Brain microvascular endothelial cell (primary cell): ENCODE data around the gene STRA8.

Experiments used
- DNase-seq: peaks from one replicate; pipeline ENCODE4 v3.0.0-alpha.2; 2020
- H3K27ac ChIP-seq: fragments of 250-450 bp; sonication (Bioruptor Pico); 2 replicates; pipeline ENCODE4 v1.5.1; 2020; ENCODE audit warnings: mild to moderate bottlenecking, moderate library complexity
- H3K27me3 ChIP-seq: fragments of 250-450 bp; sonication (Bioruptor Pico); replicated peaks from 2 replicates; pipeline ENCODE4 v1.5.1; 2020; ENCODE audit warnings: mild to moderate bottlenecking
- H3K36me3 ChIP-seq: fragments of 250-450 bp; sonication (Bioruptor Pico); replicated peaks from 2 replicates; pipeline ENCODE4 v1.5.1; 2020; ENCODE audit warnings: mild to moderate bottlenecking
- H3K4me3 ChIP-seq: 2 replicates; pipeline ENCODE4 v1.5.1; 2011; ENCODE audit warnings: low read depth, mild to moderate bottlenecking, control low read depth, low read length, moderate library complexity
- in situ Hi-C: cut with HindIII; loops from 2 replicates; pipeline ENCODE4 v1.10.0; 2017; ENCODE audit warnings: low sequenced_read_pairs, low pct_ligation_motif_present
- TF ChIP-seq, protein P1 (sequence below): IDR thresholded peaks from 2 replicates; pipeline ENCODE4 v1.5.1; 2011; ENCODE audit warnings: low read depth, mild to moderate bottlenecking, moderate library complexity, low read length, control low read depth, inconsistent platforms; ENCODE audit errors: missing control alignments

Gene STRA8

DNA sequence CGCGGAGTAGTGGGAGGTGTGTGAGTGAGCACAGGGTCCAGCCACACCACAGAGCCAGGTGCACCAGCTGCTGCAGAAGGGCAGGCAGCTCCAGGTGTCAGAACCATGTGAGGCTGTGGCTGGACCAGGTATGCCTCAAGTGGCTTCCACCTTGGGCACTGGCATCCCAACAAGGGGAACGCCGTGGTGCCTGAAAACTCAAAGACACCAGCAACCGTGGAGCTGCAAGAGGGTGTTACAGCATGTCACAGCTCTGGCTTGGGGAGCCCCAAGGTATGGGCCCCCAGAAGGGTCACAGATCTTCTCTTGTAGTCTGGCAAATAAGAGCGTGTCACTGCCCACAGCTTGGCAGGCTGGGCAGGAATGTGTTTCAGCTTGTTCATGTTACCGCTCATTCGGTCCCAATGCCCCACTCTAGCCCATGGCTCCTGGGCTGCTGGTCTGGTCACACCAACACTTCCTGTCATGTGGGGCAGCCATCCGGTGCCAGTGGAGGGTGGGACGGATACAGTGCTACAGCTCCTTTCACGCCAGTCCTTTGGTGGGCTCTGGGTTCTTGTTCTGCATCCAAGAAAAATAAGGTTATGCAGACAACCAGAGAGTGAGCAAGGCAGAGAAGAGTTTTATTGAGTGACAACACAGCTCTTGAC, 29.8 kb downstream of the STRA8 start:
- Histone ChIP-seq H3K27ac (no peak overlapping the region), H3K36me3 (no peaks in the 10 kb centered on the region), H3K27me3 (no peaks in the 10 kb centered on the region), H3K4me3 (no peak overlapping the region)
- TF ChIP-seq, protein P1, sequence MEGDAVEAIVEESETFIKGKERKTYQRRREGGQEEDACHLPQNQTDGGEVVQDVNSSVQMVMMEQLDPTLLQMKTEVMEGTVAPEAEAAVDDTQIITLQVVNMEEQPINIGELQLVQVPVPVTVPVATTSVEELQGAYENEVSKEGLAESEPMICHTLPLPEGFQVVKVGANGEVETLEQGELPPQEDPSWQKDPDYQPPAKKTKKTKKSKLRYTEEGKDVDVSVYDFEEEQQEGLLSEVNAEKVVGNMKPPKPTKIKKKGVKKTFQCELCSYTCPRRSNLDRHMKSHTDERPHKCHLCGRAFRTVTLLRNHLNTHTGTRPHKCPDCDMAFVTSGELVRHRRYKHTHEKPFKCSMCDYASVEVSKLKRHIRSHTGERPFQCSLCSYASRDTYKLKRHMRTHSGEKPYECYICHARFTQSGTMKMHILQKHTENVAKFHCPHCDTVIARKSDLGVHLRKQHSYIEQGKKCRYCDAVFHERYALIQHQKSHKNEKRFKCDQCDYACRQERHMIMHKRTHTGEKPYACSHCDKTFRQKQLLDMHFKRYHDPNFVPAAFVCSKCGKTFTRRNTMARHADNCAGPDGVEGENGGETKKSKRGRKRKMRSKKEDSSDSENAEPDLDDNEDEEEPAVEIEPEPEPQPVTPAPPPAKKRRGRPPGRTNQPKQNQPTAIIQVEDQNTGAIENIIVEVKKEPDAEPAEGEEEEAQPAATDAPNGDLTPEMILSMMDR: no peak
- DNase-seq: no peak
- in situ Hi-C loops: no loop called here

DNA sequence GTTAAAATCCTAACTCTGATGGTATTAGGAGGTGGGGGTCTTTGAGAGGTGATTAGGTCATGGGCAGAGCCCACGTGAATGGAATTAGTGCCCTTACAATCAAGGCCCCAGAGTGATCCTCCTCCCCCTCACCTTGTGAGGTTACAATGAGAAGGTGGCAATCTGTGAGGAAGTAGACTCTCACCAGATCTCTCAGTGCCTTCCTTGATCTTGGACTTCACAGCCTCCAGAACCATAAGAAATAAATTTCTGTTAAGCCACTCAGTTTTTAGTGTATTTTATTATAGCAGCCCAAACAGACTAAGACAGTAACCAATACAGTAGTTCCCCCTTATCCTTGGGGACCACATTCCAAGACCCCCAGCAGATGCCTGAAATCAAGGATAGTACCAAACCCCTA, 32.0 kb downstream of the STRA8 start:
- no peak overlapping the region for H3K27ac ChIP-seq
- in situ Hi-C loops: no loop called here
- H3K27me3 ChIP-seq: no peaks in the 10 kb centered on the region

DNA sequence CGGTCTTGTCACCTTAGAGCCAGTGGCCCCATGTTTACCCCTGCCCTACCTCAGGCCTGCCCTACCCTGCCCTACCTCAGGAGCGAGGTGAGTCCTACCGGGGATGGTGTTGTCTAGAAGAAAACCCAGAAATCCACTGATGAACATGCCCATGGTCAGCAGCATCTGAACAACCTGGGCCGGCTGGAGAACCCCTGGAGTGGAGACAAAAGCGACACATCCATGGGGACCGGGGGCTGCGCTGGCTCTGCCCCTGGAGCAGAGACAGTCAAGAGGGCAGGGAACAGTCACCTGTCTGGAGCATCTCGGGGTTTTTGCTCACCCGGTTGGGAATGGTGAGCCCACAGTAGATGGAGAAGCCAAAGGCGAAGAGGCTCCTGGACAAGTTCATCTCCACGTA, 36.3 kb downstream of the STRA8 start:
- in situ Hi-C loops: no loop called here
- no peak overlapping the region for H3K4me3 ChIP-seq
- TF ChIP-seq, protein P1: no peak
- no peaks in the 10 kb centered on the region for H3K27me3 ChIP-seq
- DNase-seq: no peak
- H3K27ac ChIP-seq: no peak overlapping the region
- H3K36me3 ChIP-seq: no peaks in the 10 kb centered on the region

More for the DNA sequence above, 32.0 kb downstream of the STRA8 start:
- TF ChIP-seq, protein P1: no peak
- no peak for DNase-seq
- no peaks in the 10 kb centered on the region for H3K36me3 ChIP-seq
- no peak overlapping the region for H3K4me3 ChIP-seq

DNA sequence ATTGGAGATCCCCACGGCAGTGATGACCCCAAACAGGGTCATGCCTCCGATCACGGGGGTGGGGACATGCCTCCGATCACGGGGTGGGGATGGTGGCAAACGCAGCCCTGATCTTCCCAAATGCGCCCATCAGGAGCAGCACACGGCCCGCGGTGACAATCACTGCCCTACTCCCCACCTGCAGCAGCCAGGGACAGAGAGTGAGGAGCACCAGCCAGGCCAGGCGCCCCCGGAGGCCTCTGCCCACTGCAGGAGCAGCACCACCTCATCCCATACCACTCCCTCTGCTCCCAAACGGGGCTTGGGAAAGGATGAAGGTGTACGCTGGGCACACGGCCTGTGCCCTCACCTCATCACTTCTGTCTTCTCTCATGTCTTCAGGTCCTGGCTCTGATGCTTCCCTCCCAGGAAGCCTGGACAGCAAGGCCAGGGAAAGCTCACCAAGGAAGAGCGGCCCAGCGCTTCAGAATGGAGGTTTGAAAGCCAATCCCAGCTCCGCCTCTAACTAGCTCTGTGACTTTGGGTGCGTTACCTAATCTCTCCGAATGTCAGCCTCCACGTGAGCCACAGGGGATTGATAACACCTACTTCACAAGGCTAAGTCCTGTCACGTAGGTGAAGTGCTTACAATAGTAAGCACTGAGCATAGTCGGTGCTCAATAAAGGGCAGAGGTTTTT, 37.1 kb downstream of the STRA8 start:
- DNase-seq: no peak
- TF ChIP-seq, protein P1: no peak
- Histone ChIP-seq H3K27me3 (no peaks in the 10 kb centered on the region), H3K27ac (no peak overlapping the region), H3K36me3 (no peaks in the 10 kb centered on the region), H3K4me3 (no peak overlapping the region)
- in situ Hi-C loops: no loop called here

DNA sequence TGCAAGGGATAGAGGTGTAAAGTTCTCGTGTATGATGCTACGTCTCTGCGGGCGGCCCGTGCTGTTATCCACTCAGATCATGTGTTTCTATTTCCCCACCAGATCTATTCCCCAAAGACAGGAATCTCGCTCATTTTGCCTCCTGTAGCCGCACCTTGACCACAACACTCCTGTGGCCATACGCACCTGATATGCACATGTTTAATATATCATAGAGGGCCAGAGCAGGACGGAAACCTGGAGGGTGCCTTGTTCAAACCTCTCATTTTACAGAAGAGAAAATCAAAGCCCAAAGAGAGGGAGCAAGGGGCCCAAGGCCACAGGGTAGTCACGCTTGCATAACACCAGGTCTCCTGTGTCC, 37.6 kb downstream of the STRA8 start:
- Histone ChIP-seq H3K27ac (no peak overlapping the region), H3K36me3 (no peaks in the 10 kb centered on the region), H3K27me3 (no peaks in the 10 kb centered on the region), H3K4me3 (no peak overlapping the region)
- no peak for DNase-seq
- in situ Hi-C loops: no loop called here
- TF ChIP-seq, protein P1: no peak
